Endothelial cell of umbilical vein (primary cell): ENCODE data around the gene GPR17.

Experiments used
- CTCF ChIP-seq, 2 donors: IDR thresholded peaks; 1 replicate in 1 of 2; 2 replicates in 1 of 2; pipeline ENCODE4 v1.5.1; 2011; ENCODE audit warnings: low read length in 2 of 2, mild to moderate bottlenecking in 2 of 2, moderate library complexity in 2 of 2, control low read depth in 1 of 2, inconsistent platforms in 1 of 2, low read depth in 1 of 2; ENCODE audit not compliant: insufficient read depth in 1 of 2; ENCODE audit errors: extremely low read depth in 1 of 2
- POLR2A ChIP-seq: IDR thresholded peaks from 2 replicates; pipeline ENCODE4 v1.6.1; 2012; ENCODE audit warnings: low read depth, mild to moderate bottlenecking, control low read depth, low read length

GRCh38 chr2:127664065-127664894, 18.3 kb downstream of the GPR17 start:
- TF ChIP-seq CTCF (IDR thresholded peaks at IDR 0.05; ENCODE audit: extremely low read depth in 1 of 2, insufficient read depth in 1 of 2, low read depth in 1 of 2, low read length in 2 of 2): no peak
- peak; percentile 29 for TF ChIP-seq POLR2A
